ENCODE data around the gene SPIC. TPM values are rescaled to one million over a fixed set of nuclear protein-coding genes. Genes with fewer than 3 reads are reported as not detected.
"Not testable (repeated sequence)": the region's sequence is repeated elsewhere in the genome, so short reads cannot be mapped to it uniquely, and the experiment has no call there.

The SPIC gene
- not detected for total RNA-seq
- long read RNA-seq, result 0 reads

DNA sequence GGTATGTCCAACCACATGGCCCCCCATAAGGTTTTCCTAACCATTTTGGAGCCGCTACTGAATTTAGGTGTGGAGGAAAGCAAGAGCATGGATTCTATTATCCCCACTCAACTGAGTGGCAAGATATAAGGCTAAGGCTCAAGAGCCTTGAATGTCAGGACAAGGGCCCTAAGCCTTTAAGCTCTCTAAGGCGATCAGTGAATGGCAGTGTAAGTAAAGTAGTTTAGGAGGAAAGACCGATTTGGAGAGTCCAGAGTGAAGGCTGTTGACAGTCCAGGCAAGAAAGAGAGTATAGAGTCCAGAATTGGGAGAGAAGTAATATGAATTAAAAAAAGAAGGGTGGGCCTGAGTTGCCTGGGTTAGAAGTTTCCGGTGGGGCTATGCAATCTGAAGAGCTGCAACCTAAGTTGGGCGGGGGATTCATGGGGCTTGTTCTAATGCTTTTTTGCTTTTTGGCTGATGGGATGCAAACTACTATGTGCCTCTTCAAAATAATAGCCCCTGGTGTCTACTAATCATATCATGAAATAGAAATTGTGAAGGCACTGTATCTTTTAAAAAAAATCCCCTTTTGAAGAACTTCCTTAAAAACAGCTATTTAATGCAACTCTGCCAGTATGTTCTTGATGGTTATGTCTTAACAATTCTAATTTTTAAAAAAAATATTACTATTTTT, at the start of gene SPIC:
Gene SPIC (plus strand): TSS at position 626 of the 676 bp plus-strand sequence. CDS start 1,569 bp downstream, outside the sequence.
- DNase-seq (ENCODE audit: low spot score), result no peak

DNA sequence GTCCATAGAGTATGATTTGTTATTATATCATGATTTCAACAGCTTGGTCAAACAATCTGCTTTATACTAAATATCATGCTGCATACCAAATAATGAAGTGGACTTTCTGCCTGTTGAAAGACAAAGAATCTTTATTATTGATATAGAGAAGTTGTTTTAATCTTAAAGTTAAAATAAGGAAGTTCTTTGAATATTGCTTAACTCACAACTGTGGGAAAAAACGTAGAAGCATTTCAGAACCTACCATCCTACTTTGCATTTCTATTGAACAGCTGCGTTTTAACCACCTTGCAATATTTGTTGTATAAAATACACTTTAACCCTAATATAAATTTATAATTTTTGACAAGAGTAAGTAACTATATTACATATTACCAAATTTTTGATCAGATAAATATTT, 44.7 kb upstream of the SPIC start:
- no peak for DNase-seq (ENCODE audit: low spot score)

- DNase-seq (ENCODE audit: low spot score), result no peak
Observed at GRCh38 chr12:101436136-101436535, 39.0 kb upstream of the SPIC start.

GRCh38 chr12:101439236-101439635, 35.9 kb upstream of the SPIC start:
- no peak for DNase-seq (ENCODE audit: low spot score)

- DNase-seq (ENCODE audit: low spot score), result no peak
Observed at GRCh38 chr12:101441461-101442224, 33.5 kb upstream of the SPIC start.

GRCh38 chr12:101455685-101456084, 19.5 kb upstream of the SPIC start:
- DNase-seq (ENCODE audit: low spot score), result no peak

- no peak for DNase-seq (ENCODE audit: low spot score)
Observed at GRCh38 chr12:101459642-101460346, 15.3 kb upstream of the SPIC start.

DNA sequence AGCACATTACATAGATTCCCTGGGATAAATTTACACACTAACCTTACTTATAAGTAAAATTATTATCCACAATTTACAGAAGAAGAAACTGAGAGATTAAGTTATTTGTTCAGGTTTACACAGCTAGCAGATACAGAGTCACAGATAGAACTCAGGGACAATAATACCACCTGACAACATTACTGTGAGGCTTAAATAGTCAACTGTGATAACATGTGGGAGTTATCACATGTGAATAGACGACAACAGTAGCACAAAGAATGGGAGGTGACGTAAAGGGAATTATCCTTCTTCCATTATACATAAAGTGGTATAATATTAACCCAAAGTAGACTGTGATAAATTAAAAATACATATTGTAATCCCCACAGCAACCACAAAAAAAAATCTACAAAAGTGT, 6.2 kb upstream of the SPIC start:
- DNase-seq (ENCODE audit: low spot score), result no peak

DNA sequence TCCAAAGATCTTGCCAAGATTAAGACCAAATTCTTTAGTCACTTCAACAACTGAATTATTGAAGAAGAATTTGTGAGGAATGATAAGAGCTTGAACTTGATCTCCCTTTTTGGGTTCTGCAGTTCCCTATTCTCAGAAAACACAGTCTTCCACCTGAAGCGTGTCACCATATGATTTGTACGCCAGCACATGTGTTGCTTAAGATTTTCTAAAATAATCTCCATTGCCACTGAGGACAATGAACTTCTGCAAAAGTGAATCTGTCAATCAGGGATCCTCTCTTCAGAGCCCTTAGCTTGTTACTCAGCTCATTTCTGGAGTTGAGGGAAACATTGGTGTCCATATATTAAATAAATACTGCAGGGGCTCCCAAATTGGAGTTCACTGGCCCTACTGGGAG, 4.2 kb upstream of the SPIC start:
- no peak for DNase-seq (ENCODE audit: low spot score)

GRCh38 chr12:101471878-101472277, 3.3 kb upstream of the SPIC start:
- DNase-seq (ENCODE audit: low spot score), result not testable (repeated sequence)

- DNase-seq (ENCODE audit: low spot score), result no peak
Observed at GRCh38 chr12:101474248-101474647, 888 bp upstream of the SPIC start.

GRCh38 chr12:101475751-101476305, 692 bp downstream of the SPIC start:
- DNase-seq (ENCODE audit: low spot score), result no peak

- no peak for DNase-seq (ENCODE audit: low spot score)
Observed at GRCh38 chr12:101480849-101481248, 5.7 kb downstream of the SPIC start.

DNA sequence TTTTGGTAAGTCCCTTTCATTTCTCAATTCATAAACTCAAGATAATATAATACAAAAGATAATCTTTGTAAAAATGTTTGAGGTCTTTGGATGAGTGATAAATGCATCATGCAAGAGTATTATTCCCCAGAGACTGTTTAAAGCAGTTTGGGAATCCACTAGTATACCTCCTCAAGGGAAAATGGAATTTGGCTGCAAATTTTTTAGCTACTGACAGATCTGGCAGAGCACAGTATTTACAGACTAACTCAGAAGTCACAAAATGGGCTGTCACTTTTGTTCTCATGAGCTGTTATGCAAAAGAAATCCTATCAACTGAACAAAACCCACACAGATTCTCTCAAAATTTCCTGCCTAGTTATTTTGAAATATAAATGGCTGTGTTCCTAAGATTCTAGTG, 9.9 kb downstream of the SPIC start:
- DNase-seq (ENCODE audit: low spot score), result no peak

- no peak for DNase-seq (ENCODE audit: low spot score)
Observed at GRCh38 chr12:101488469-101488868, 13.3 kb downstream of the SPIC start.

- DNase-seq (ENCODE audit: low spot score), result no peak
Observed at GRCh38 chr12:101490286-101490920, 15.3 kb downstream of the SPIC start.

- no peak for DNase-seq (ENCODE audit: low spot score)
Observed at GRCh38 chr12:101491329-101491728, 16.2 kb downstream of the SPIC start.

DNA sequence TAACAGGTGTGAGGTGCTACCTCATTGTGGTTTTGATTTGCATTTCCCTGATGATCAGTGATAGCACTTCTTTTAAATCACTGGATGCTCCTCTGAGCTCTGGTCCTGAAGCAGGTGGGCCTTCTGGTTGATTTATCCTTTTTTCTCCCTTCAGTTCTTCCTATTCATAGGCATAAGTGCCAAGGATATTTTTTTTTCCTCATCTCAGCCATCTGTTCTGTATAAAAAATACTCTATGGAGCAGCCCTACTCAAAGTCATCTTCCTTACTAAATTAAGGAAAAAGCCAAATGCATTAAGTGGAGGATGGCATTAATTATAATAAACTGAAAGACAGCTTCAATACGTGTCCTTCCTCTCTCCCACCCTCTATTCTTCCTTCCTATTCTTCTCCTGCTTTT, 18.4 kb downstream of the SPIC start:
- no peak for DNase-seq (ENCODE audit: low spot score)

DNA sequence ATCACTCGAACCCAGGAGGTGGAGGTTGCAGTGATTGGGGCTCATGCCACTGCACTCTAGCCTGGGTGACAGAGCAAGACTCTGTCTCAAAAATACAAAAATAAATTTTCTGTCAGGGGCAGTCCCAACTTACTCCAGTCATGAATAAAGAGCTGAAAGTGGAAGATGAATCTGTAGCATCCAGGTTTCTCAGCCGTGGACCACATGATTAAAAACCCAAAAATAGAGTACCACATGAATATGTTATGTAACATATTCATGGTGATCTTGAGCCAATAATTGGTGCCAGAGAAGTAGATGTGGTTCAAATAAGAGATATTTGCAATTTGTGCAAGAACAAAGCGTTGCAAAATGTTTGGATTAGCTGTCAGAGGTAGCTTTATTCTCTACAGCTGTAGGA, 23.1 kb downstream of the SPIC start:
- no peak for DNase-seq (ENCODE audit: low spot score)

GRCh38 chr12:101501410-101501995, 26.4 kb downstream of the SPIC start:
- DNase-seq (ENCODE audit: low spot score), result no peak

- DNase-seq (ENCODE audit: low spot score), result no peak
Observed at GRCh38 chr12:101521136-101521535, 46.0 kb downstream of the SPIC start.
